ENCODE data around the gene ASCL4. TPM values are rescaled to one million over a fixed set of nuclear protein-coding genes. Genes with fewer than 3 reads are reported as not detected.
"Not testable (repeated sequence)": the region's sequence is repeated elsewhere in the genome, so short reads cannot be mapped to it uniquely, and the experiment has no call there.

Gene ASCL4, protein sequence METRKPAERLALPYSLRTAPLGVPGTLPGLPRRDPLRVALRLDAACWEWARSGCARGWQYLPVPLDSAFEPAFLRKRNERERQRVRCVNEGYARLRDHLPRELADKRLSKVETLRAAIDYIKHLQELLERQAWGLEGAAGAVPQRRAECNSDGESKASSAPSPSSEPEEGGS
- not detected for total RNA-seq

DNA sequence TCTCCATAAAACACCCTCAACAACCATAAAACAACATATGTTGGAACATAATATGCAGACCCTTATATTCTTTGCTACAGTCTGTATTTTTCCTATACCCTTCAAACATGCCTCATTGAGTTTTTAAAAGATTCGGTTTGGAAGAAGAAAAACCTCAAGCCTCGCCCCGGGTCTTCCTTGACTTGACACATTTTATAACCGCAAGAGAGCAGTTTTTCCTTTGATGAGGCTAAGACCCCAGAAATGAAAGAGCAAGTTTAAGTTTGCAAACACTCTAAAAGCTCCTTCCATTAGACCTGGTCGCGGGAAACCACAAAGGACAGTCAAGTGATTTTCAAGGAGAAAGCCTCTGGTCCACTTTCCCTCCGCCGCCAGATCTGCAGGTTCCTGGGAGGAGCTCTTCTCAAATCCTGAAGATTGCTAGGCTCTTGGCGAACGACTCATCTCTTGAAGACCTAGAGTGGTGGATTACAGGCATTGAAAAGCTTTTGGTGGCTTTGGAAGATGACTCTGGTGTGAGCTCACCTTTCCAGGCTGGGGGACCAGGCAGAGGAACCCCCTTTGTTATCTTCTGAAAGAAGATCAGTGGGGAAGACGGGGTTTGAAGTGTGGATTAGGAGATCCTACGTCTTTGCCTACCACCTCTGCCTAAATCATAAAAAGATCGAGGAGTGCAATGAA, at the start of gene ASCL4:
ASCL4 (plus strand) TSS at position 356 of the 681 bp plus-strand sequence. CDS start 515 bp downstream, outside the sequence.
- Histone ChIP-seq H3K9me3 (no peaks in the 10 kb centered on the region), H3K4me3 (no peak within 1 kb of the TSS), H3K36me3 (no peaks in the 10 kb centered on the region), H3K27ac (no peak within 1 kb of the TSS), H3K4me1 (no peaks in the 10 kb centered on the region), H3K27me3 (peaks cover 0 to 8% of the 10 kb centered on the region in 2 donors)
- TF ChIP-seq POLR2A (IDR thresholded peaks at IDR 0.05) = no peak
- TF ChIP-seq, protein P1, sequence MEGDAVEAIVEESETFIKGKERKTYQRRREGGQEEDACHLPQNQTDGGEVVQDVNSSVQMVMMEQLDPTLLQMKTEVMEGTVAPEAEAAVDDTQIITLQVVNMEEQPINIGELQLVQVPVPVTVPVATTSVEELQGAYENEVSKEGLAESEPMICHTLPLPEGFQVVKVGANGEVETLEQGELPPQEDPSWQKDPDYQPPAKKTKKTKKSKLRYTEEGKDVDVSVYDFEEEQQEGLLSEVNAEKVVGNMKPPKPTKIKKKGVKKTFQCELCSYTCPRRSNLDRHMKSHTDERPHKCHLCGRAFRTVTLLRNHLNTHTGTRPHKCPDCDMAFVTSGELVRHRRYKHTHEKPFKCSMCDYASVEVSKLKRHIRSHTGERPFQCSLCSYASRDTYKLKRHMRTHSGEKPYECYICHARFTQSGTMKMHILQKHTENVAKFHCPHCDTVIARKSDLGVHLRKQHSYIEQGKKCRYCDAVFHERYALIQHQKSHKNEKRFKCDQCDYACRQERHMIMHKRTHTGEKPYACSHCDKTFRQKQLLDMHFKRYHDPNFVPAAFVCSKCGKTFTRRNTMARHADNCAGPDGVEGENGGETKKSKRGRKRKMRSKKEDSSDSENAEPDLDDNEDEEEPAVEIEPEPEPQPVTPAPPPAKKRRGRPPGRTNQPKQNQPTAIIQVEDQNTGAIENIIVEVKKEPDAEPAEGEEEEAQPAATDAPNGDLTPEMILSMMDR (IDR thresholded peaks at IDR 0.05) = no peak
- intact Hi-C loops (cut with DNase I; ENCODE audit: low total_unique reads) = no loop called here
- DNase-seq = no peak

DNA sequence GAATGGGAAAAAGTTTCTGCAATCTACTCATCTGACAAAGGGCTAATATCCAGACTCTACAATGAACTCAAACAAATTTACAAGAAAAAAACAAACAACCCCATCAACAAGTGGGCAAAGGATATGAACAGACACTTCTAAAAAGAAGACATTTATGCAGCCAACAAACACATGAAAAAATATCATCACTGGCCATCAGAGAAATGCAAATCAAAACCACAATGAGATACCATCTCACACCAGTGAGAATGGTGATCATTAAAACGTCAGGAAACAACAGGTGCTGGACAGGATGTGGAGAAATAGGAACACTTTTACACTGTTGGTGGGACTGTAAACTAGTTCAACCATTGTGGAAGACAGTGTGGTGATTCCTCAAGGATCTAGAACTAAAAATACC, 47.2 kb upstream of the ASCL4 start:
- H3K27me3 ChIP-seq; H3K4me1 ChIP-seq; intact Hi-C loops (cut with DNase I; ENCODE audit: low total_unique reads); H3K36me3 ChIP-seq; H3K4me3 ChIP-seq; H3K9me3 ChIP-seq; DNase-seq; H3K27ac ChIP-seq: not testable (repeated sequence)

DNA sequence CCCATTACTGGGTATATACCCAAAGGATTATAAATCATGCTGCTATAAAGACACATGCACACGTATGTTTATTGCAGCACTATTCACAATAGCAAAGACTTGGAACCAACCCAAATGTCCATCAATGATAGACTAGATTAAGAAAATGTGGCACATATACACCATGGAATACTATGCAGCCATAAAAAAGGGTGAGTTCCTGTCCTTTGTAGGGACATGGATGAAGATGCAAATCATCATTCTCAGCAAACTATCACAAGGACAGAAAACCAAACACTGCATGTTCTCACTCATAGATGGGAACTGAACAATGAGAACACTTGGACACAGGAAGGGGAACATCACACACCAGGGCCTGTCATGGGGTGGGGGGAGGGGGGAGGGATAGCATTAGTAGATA, 46.8 kb upstream of the ASCL4 start:
- DNase-seq; H3K4me1 ChIP-seq; H3K27me3 ChIP-seq; H3K4me3 ChIP-seq; H3K36me3 ChIP-seq; H3K27ac ChIP-seq; intact Hi-C loops (cut with DNase I; ENCODE audit: low total_unique reads); H3K9me3 ChIP-seq: not testable (repeated sequence)

DNA sequence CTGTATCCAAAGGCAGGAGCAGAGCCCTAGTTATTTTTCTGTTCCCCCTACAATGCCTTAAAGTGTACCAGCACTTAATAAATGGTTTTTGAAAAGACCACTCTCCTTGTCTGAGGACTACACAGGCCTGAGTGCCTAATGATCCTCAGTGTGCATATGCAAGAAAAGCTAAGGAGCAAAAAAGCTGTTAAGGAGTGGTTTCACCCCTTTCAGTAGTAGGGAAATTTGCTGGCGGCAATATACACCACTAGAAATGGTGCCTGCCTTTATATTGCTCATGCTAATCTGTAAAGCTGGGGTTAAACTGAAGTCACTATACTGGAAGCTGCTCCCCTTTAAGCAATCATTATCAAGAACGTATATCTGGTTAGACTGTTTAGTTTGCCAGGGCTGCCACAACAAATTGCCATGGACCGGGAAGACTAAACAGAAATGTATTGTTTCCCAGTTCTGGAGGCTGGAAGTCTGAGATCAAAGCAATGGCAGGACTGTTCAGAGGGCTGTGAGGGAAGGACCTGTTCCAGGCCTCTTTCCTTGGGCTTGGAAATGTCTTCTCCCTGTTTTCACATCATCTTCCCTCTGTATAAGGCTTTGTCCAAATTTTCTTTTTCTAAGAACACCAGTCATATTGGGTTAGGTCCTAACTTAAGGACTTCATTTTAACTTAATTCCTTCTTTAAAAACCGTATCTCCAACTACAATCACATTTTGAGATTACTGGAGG, 43.7 kb upstream of the ASCL4 start:
- Histone ChIP-seq H3K9me3 (no peaks in the 10 kb centered on the region), H3K36me3 (no peaks in the 10 kb centered on the region), H3K27ac (no peak overlapping the region), H3K4me3 (no peak overlapping the region), H3K27me3 (no peaks in the 10 kb centered on the region), H3K4me1 (no peaks in the 10 kb centered on the region)
- intact Hi-C loops (cut with DNase I; ENCODE audit: low total_unique reads) = no loop called here
- TF ChIP-seq, protein P1 (IDR thresholded peaks at IDR 0.05) = no peak
- no peak for TF ChIP-seq POLR2A (IDR thresholded peaks at IDR 0.05)
- DNase-seq = no peak

DNA sequence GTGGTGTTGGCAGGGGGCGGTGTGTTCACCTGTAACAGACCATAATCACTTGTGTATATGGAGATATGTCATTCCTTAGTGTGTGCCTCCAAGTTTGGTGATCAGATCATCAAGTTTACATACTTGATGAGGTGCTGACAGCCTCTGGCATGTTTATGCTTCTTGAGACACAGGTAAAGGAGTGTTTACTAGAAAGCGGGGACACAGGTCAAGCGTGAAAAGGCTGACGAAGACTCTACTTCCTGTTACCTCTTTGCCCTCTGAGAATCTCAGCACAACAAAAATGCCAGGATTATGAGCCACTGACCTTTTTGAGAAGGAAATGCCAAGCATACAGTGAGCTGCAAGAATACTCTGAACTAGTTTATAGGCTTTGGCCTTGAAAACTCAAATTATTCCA, 43.1 kb upstream of the ASCL4 start:
- intact Hi-C loops (cut with DNase I; ENCODE audit: low total_unique reads) = no loop called here

More for the DNA sequence above, 43.1 kb upstream of the ASCL4 start:
- no peak for DNase-seq
- Histone ChIP-seq H3K27me3 (no peaks in the 10 kb centered on the region), H3K36me3 (no peaks in the 10 kb centered on the region), H3K27ac (no peak overlapping the region), H3K4me1 (no peaks in the 10 kb centered on the region), H3K4me3 (no peak overlapping the region), H3K9me3 (no peaks in the 10 kb centered on the region)
- TF ChIP-seq, protein P1 (IDR thresholded peaks at IDR 0.05) = no peak
- no peak for TF ChIP-seq POLR2A (IDR thresholded peaks at IDR 0.05)

All from uterus (tissue), 4 donors.